Measurements from ENCODE around the gene CA5A.
"Not testable (repeated sequence)": the region's sequence is repeated elsewhere in the genome, so short reads cannot be mapped to it uniquely, and the experiment has no call there.

DNA sequence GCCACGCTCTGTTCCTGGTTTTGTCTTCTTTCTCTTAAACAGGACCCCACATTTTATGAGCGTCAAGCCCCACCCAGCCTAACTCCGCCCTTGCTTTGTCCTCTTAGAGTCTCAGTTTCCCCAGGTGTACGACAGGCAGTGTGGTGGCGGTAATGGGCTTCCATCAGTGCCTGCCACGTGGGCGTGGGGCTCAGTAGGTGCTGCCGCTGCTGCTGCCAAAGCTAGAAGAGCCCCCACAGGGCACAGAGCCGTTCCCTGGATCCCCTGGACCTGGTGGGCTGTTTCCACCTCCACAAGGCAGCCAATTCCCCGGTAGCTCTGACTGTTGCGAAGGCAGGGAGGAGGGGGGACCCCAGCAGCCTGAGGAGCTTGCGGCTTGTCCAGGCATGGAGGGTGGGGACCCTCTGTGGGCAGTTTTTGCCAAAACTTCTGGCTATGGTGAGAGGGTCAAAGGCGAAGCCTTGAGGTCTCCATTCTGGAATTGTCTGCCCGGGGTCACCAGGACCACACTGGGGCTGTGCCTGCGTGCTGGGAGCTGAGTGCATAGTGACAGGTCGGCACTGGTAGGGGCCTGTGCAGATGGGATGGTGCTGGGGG, 39.3 kb downstream of the CA5A start:
- TF ChIP-seq, protein P1, sequence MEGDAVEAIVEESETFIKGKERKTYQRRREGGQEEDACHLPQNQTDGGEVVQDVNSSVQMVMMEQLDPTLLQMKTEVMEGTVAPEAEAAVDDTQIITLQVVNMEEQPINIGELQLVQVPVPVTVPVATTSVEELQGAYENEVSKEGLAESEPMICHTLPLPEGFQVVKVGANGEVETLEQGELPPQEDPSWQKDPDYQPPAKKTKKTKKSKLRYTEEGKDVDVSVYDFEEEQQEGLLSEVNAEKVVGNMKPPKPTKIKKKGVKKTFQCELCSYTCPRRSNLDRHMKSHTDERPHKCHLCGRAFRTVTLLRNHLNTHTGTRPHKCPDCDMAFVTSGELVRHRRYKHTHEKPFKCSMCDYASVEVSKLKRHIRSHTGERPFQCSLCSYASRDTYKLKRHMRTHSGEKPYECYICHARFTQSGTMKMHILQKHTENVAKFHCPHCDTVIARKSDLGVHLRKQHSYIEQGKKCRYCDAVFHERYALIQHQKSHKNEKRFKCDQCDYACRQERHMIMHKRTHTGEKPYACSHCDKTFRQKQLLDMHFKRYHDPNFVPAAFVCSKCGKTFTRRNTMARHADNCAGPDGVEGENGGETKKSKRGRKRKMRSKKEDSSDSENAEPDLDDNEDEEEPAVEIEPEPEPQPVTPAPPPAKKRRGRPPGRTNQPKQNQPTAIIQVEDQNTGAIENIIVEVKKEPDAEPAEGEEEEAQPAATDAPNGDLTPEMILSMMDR (IDR thresholded peaks at IDR 0.05) = not testable (repeated sequence)
- TF ChIP-seq POLR2A (IDR thresholded peaks at IDR 0.05) = not testable (repeated sequence)
